GM19043 (cell line): ENCODE measurements around the gene KCNQ1OT1.

Source experiments
- ATAC-seq: cut with Tn5 transposase; IDR thresholded peaks from one replicate; pipeline ENCODE4 v1.9.1; 2021; ENCODE audit warnings: low read depth; ENCODE audit not compliant: unreplicated experiment

KCNQ1OT1 gene

GRCh38 chr11:2586087-2586792 lies 113.6 kb downstream of the KCNQ1OT1 start:
- ATAC-seq, result no peak

- no peak for ATAC-seq
Measured at GRCh38 chr11:2585566-2586086, 114.2 kb downstream of the KCNQ1OT1 start.

GRCh38 chr11:2584812-2585565 lies 114.8 kb downstream of the KCNQ1OT1 start:
- no peak for ATAC-seq

DNA sequence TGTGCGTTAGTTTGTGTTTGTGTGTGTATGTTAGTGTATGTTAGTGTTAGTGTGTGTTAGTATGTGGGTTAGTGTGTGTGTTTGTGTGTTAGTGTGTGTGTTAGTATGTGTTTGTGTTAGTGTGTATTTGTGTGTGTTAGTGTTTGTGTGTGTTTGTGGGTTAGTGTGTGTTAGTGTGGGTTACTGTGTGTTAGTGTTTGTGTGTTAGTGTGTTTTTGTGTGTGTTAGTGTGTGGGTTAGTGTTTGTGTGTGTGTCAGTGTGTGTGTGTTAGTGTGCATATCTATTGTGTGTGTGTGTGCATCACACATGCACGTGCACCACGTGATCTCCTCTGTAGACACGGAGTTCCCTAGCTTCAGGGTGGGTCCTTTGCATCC lies 115.4 kb downstream of the KCNQ1OT1 start:
- ATAC-seq, result no peak

- no peak for ATAC-seq
Measured at GRCh38 chr11:2583605-2583958, 116.2 kb downstream of the KCNQ1OT1 start.

GRCh38 chr11:2582946-2583604 lies 116.7 kb downstream of the KCNQ1OT1 start:
- no peak for ATAC-seq

GRCh38 chr11:2582351-2582945 lies 117.3 kb downstream of the KCNQ1OT1 start:
- ATAC-seq, result no peak

DNA sequence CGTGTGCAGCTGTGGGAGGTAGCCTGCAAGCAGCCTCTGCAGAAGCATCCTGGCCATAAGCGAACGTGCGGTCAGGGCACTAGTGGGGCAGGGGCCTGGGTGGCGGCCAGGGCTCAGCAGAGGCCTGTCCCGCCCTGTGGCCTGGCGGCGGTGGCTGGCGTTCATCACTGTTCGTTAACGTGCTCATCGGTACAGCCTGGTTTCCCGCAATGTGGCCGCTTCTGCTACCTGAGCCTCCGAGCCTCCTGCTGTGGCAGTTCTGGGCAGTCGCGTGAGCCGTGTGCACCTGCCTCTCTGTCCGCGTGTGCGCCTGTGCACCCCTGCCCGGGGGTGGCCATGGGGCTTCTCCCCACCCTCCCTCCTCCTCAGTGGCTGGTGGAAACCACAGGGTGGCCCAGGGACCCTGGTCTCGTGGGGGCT lies 117.9 kb downstream of the KCNQ1OT1 start:
- no peak for ATAC-seq

DNA sequence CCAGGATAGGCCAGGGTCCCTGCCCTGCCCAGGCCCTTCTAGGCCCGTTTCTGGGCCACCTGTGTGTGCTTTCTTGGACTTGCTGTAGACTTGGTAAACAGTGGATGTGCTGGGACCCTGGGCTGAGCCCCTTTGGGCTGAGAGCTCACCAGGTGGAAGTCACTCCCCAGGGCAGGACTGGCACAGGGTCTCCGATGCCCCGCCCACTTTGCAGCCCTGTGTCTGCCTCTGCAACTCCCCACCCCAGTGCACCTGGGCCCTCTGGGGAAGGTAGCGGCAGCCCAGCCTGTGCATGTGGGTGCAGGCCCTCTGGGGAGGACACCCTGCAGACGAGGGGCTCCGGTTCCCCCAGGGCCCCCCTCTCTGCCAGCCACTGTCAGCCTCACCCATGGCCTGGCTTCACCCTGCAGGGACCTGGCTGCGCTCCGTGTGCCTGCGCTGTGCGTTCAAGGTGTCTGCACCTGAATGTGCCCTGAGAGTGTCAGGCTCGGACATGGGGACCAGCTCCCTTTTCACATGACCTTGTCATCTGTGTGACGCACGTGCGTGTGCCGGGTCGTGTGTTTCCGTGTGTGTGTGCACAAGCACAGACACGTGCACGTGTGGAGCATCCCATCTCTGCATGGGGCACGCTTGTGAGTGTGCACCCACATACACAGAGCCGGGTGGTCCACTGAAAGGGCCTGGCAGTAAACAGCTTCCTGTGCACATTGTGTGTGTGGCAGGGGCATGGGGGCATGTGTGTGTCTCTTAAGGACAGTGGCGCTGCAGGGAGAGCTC lies 118.5 kb downstream of the KCNQ1OT1 start:
- ATAC-seq, result no peak

DNA sequence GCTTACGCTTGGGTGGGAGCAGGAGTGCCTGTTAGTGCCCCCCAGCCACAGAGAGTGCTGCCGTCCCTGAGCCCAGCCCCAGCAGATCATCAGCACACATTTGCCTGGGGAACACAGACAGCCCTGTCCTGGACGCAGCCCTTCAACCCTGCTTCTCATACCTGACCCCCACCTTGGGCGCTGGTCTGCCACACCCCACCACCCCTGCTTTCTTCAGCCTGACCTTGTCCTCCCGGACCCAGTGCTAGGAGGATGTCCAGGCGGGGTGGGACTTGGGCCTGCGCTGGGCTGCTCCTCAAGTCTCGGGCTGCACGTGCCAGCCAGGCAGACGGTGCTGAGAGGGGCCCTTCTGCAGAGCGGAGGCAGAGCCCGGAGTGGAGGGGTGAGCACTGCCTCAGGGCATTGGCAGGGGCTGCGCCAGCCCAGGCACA lies 119.2 kb downstream of the KCNQ1OT1 start:
- no peak for ATAC-seq

DNA sequence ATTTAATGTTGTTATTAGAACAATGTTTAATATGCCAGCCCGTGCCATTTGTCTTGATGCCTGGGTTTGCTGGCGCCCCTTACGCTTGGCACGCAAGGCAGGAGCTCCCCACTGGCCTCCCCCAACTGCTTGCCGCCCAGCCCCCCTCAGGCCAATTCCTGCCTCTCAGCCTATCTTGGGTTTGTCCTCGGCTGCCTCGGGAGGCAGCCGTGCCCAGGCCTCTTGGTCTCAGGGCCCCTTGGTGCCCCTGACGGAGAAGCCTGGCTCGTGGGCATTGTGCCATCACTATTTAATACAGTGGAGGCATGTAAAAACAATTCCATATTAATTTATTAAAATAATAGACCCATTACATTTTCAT lies 119.8 kb downstream of the KCNQ1OT1 start:
- ATAC-seq, result no peak

DNA sequence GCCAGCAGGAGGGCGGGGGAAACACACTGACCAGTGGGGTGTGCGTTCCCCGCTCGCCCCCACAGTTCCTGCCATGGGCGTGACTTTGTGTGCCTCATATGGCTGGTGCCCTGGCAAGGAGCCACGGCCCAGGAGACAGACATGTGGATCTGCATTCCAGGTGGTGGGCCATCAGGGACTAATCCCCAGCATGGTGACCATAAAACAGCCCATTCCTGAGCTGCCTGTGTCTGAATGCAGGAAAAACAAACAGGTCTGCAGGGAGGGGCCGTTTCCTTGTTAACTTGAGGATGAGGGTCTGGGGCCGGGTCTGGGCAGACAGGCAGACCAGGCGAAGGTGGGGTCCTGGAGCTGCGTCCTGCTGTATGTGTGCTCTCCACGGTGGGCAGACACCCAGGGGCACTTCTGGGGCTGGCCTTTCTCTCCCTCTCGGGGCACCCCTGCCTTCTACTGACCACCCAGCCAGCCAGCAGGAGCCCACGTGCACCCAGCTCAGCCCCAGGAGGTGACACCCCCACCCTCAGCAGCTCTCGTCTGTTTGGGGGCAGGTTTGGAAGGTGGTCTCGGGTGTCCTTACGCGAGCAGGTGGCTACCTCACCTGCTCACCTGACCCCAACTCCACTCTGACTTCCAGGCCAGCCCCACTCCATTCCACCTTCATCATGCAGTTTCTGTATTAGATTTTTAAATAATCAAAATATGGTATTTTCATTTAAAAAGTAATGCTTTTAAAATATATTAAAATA lies 120.3 kb downstream of the KCNQ1OT1 start:
- no peak for ATAC-seq

DNA sequence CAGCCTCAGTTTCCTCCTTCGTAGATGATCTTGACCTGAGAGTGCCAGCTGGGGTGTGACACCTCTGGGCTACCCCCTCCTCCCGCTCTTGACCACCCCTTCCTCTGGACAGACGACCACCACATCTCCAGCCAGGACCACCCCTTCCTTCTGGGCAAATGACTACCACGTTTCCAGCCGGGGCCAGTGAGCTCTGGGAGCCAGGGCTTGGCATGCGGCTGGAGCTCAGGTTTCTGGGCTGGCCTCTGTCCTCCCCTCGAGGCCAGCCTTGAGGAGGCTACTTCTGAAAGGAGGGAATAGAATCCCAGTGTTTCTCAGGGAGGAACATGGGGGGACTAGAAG lies 120.9 kb downstream of the KCNQ1OT1 start:
- ATAC-seq, result no peak

- no peak for ATAC-seq
Measured at GRCh38 chr11:2577991-2578928, 121.5 kb downstream of the KCNQ1OT1 start.

- ATAC-seq, result no peak
Measured at GRCh38 chr11:2577031-2577990, 122.5 kb downstream of the KCNQ1OT1 start.

- no peak for ATAC-seq
Measured at GRCh38 chr11:2576549-2576948, 123.2 kb downstream of the KCNQ1OT1 start.

DNA sequence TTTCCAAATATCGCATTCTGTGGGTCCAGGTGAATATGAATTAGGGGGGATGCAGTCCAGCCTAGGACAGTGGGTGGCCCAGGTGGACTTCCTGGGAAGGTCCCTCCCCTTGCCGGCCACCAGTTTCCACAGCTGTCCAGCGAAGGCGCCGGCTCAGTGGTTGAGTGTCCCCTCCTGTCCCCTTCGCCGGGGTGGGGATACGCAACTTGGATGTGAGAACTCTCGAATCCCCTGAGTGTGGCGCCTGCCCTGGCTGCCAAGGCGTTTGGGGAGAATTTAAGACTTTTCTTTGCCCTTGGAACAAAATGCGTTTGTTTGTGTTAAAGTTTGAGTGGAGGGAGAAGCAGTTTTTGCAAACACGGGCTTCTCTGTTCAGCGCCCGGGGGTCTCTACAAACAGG lies 123.7 kb downstream of the KCNQ1OT1 start:
- no peak for ATAC-seq
